ENCODE results near the gene AKR1E2. TPM values are rescaled to one million over a fixed set of nuclear protein-coding genes. Genes with fewer than 3 reads are reported as not detected.

The AKR1E2 gene
- total and polyA plus RNA-seq, 9 of the 15 experiments (the other 6 are each of a cell fraction or from before 2014, with no cell fraction given) = 4.2 to 16.6 (median 9.8) TPM

DNA sequence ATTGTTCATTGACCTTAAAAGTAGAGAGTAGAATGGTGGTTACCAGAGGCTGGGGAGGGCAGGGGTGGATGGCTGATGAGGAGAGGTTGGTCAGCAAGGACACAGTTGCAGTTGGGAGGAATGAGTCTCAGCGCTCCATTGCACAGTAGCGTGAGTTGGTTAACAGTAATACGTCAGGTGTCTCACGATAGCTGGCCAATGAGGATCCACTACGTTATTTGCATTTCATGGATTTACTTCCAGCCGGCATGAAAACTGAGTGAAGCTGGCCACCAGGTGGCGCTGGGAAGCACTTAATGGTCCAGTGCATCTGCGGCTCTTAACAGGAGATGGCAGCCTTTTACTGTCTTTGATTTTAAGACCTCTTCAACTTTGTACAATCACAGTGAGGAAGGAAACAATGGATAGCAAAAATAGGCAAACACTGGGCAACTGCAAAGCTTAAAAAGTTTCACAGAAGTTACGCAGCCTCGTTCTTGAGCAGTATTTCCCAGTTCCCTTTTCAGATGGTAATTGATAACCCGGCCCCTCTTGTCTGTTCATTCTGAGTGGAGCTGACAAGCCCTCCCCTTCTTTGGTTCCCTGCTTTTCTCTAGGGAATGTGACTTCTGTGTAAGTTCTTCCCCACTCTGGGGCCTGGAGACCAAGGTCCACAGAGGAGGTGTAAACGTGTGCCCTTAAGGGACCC is 23.7 kb downstream of the AKR1E2 start (continued):
- TF ChIP-seq RBM34 (IDR thresholded peaks at IDR 0.05; ENCODE audit: borderline replicate concordance, insufficient read depth, low read length) (no peak), YBX1 (IDR thresholded peaks at IDR 0.05) (no peak), KDM4B (IDR thresholded peaks at IDR 0.05; ENCODE audit: borderline replicate concordance in 2 of 2, low read depth in 1 of 2) (no peak), ELF4 (CRISPR knock-in tag; IDR thresholded peaks at IDR 0.05) (no peak), XRCC5 (IDR thresholded peaks at IDR 0.05; ENCODE audit: low read depth, low read length) (peak; percentile 92), SP1 (CRISPR knock-in tag; IDR thresholded peaks at IDR 0.05) (peak; percentile 35; the same call in 1 of the 2 replicates), TOE1 (IDR thresholded peaks at IDR 0.05; ENCODE audit: borderline replicate concordance) (no peak; the same call in 1 of the 2 replicates), TOE1 (CRISPR knock-in tag; IDR thresholded peaks at IDR 0.05; ENCODE audit: borderline replicate concordance, low read depth) (no peak), RB1 (IDR thresholded peaks at IDR 0.05; ENCODE audit: low read depth) (peak; percentile 70), RAD21 (CRISPR knock-in tag; conservative IDR thresholded peaks at IDR 0.05 in 1 of 2, IDR thresholded peaks at IDR 0.05 in 1 of 2) (peak; percentile 99 to 100), ZNF707 (CRISPR knock-in tag; conservative IDR thresholded peaks at IDR 0.05) (no peak), RBM15 (IDR thresholded peaks at IDR 0.05; ENCODE audit: insufficient read depth, low read length) (no peak)
- TF ChIP-seq, protein P1, sequence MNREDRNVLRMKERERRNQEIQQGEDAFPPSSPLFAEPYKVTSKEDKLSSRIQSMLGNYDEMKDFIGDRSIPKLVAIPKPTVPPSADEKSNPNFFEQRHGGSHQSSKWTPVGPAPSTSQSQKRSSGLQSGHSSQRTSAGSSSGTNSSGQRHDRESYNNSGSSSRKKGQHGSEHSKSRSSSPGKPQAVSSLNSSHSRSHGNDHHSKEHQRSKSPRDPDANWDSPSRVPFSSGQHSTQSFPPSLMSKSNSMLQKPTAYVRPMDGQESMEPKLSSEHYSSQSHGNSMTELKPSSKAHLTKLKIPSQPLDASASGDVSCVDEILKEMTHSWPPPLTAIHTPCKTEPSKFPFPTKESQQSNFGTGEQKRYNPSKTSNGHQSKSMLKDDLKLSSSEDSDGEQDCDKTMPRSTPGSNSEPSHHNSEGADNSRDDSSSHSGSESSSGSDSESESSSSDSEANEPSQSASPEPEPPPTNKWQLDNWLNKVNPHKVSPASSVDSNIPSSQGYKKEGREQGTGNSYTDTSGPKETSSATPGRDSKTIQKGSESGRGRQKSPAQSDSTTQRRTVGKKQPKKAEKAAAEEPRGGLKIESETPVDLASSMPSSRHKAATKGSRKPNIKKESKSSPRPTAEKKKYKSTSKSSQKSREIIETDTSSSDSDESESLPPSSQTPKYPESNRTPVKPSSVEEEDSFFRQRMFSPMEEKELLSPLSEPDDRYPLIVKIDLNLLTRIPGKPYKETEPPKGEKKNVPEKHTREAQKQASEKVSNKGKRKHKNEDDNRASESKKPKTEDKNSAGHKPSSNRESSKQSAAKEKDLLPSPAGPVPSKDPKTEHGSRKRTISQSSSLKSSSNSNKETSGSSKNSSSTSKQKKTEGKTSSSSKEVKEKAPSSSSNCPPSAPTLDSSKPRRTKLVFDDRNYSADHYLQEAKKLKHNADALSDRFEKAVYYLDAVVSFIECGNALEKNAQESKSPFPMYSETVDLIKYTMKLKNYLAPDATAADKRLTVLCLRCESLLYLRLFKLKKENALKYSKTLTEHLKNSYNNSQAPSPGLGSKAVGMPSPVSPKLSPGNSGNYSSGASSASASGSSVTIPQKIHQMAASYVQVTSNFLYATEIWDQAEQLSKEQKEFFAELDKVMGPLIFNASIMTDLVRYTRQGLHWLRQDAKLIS (CRISPR knock-in tag; IDR thresholded peaks at IDR 0.05) = 0 out of 2 replicates have a peak, but pooled peaks have one; percentile 51
- TF ChIP-seq, protein P2, sequence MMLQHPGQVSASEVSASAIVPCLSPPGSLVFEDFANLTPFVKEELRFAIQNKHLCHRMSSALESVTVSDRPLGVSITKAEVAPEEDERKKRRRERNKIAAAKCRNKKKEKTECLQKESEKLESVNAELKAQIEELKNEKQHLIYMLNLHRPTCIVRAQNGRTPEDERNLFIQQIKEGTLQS (IDR thresholded peaks at IDR 0.05) = no peak
- TF ChIP-seq, protein P2 (CRISPR knock-in tag; conservative IDR thresholded peaks at IDR 0.05) = peak; percentile 53; the same call in 1 of the 2 replicates
- TF ChIP-seq, protein P3, sequence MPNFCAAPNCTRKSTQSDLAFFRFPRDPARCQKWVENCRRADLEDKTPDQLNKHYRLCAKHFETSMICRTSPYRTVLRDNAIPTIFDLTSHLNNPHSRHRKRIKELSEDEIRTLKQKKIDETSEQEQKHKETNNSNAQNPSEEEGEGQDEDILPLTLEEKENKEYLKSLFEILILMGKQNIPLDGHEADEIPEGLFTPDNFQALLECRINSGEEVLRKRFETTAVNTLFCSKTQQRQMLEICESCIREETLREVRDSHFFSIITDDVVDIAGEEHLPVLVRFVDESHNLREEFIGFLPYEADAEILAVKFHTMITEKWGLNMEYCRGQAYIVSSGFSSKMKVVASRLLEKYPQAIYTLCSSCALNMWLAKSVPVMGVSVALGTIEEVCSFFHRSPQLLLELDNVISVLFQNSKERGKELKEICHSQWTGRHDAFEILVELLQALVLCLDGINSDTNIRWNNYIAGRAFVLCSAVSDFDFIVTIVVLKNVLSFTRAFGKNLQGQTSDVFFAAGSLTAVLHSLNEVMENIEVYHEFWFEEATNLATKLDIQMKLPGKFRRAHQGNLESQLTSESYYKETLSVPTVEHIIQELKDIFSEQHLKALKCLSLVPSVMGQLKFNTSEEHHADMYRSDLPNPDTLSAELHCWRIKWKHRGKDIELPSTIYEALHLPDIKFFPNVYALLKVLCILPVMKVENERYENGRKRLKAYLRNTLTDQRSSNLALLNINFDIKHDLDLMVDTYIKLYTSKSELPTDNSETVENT (CRISPR knock-in tag; IDR thresholded peaks at IDR 0.05) = no peak
- TF ChIP-seq, protein P4, sequence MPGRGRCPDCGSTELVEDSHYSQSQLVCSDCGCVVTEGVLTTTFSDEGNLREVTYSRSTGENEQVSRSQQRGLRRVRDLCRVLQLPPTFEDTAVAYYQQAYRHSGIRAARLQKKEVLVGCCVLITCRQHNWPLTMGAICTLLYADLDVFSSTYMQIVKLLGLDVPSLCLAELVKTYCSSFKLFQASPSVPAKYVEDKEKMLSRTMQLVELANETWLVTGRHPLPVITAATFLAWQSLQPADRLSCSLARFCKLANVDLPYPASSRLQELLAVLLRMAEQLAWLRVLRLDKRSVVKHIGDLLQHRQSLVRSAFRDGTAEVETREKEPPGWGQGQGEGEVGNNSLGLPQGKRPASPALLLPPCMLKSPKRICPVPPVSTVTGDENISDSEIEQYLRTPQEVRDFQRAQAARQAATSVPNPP (IDR thresholded peaks at IDR 0.05; ENCODE audit: borderline replicate concordance, insufficient read depth, insufficient read length) = no peak
